ENCODE results near the gene DIP2A. TPM values are rescaled to one million over a fixed set of nuclear protein-coding genes. Genes with fewer than 3 reads are reported as not detected.

The DIP2A gene
- total and polyA plus RNA-seq, 4 donors = 15.5 to 71.4 (median 28.7) TPM

GRCh38 chr21:46472246-46472645 lies 13.6 kb downstream of the DIP2A start:
- Histone ChIP-seq H3K4me1 (ENCODE audit: control insufficient read depth in 5 of 5, insufficient read depth in 5 of 5, low read length in 5 of 5) (peaks cover 0 to 5% (median 0%) of the 10 kb centered on the region in 5 donors), H3K27ac (ENCODE audit: low read depth in 1 of 2, low read length in 1 of 2) (no peak overlapping the region), H3K27me3 (ENCODE audit: control insufficient read depth in 3 of 3, insufficient read depth in 3 of 3, low read length in 2 of 3) (no peaks in the 10 kb centered on the region), H3K9me3 (ENCODE audit: control insufficient read depth in 4 of 4, insufficient read depth in 3 of 4, low read length in 3 of 4) (no peaks in the 10 kb centered on the region), H3K9ac (ENCODE audit: insufficient read depth in 1 of 2, low read length in 2 of 2) (no peak overlapping the region), H3K4me3 (no peak overlapping the region), H3K36me3 (ENCODE audit: control insufficient read depth in 4 of 4, insufficient read depth in 4 of 4, low read length in 4 of 4) (peaks cover 0 to 5% (median 0%) of the 10 kb centered on the region in 4 donors)
- ATAC-seq (ENCODE audit: insufficient read depth, low FRiP score) (no peak), DNase-seq (no peak)
- no peak for TF ChIP-seq CTCF (IDR thresholded peaks at IDR 0.05; ENCODE audit: control extremely low read depth, extremely low read depth)
- 38 to 59% methylated on average over 6 of the region's 6 CpGs for WGBS, 2 donors

GRCh38 chr21:46474382-46474781 lies 15.7 kb downstream of the DIP2A start:
- ATAC-seq (ENCODE audit: insufficient read depth, low FRiP score) (no peak), DNase-seq (no peak)
- 92 to 97% methylated on average over 2 of the region's 2 CpGs for WGBS, 2 donors
- H3K36me3 ChIP-seq (ENCODE audit: control insufficient read depth in 4 of 4, insufficient read depth in 4 of 4, low read length in 4 of 4) = peaks cover 0 to 5% (median 2%) of the 10 kb centered on the region in 4 donors
- peaks cover 0 to 6% (median 0%) of the 10 kb centered on the region in 5 donors for H3K4me1 ChIP-seq (ENCODE audit: control insufficient read depth in 5 of 5, insufficient read depth in 5 of 5, low read length in 5 of 5)
- H3K4me3 ChIP-seq = no peak overlapping the region
- no peaks in the 10 kb centered on the region for H3K27me3 ChIP-seq (ENCODE audit: control insufficient read depth in 3 of 3, insufficient read depth in 3 of 3, low read length in 2 of 3)
- no peak for TF ChIP-seq CTCF (IDR thresholded peaks at IDR 0.05; ENCODE audit: control extremely low read depth, extremely low read depth)
- H3K9me3 ChIP-seq (ENCODE audit: control insufficient read depth in 4 of 4, insufficient read depth in 3 of 4, low read length in 3 of 4) = no peaks in the 10 kb centered on the region
- H3K9ac ChIP-seq (ENCODE audit: insufficient read depth in 1 of 2, low read length in 2 of 2) = no peak overlapping the region
- no peak overlapping the region for H3K27ac ChIP-seq (ENCODE audit: low read depth in 1 of 2, low read length in 1 of 2)

- no peak for DNase-seq
- peaks cover 0 to 6% (median 0%) of the 10 kb centered on the region in 5 donors for H3K4me1 ChIP-seq (ENCODE audit: control insufficient read depth in 5 of 5, insufficient read depth in 5 of 5, low read length in 5 of 5)
- H3K9ac ChIP-seq (ENCODE audit: insufficient read depth in 1 of 2, low read length in 2 of 2) = no peak overlapping the region
- peaks cover 0 to 5% (median 1%) of the 10 kb centered on the region in 4 donors for H3K36me3 ChIP-seq (ENCODE audit: control insufficient read depth in 4 of 4, insufficient read depth in 4 of 4, low read length in 4 of 4)
- ATAC-seq (ENCODE audit: insufficient read depth, low FRiP score) = no peak
- H3K27ac ChIP-seq (ENCODE audit: low read depth in 1 of 2, low read length in 1 of 2) = no peak overlapping the region
- WGBS, 2 donors = 86 to 93% methylated on average over 1 of the region's 1 CpG
- no peaks in the 10 kb centered on the region for H3K27me3 ChIP-seq (ENCODE audit: control insufficient read depth in 3 of 3, insufficient read depth in 3 of 3, low read length in 2 of 3)
- TF ChIP-seq CTCF (IDR thresholded peaks at IDR 0.05; ENCODE audit: control extremely low read depth, extremely low read depth) = no peak
- H3K4me3 ChIP-seq = no peak overlapping the region
- H3K9me3 ChIP-seq (ENCODE audit: control insufficient read depth in 4 of 4, insufficient read depth in 3 of 4, low read length in 3 of 4) = no peaks in the 10 kb centered on the region
Measured at GRCh38 chr21:46475296-46475695, 16.6 kb downstream of the DIP2A start.

GRCh38 chr21:46477765-46478164 lies 19.1 kb downstream of the DIP2A start:
- no peak for ATAC-seq (ENCODE audit: insufficient read depth, low FRiP score)
- Histone ChIP-seq H3K27ac (ENCODE audit: low read depth in 1 of 2, low read length in 1 of 2) (no peak overlapping the region), H3K9ac (ENCODE audit: insufficient read depth in 1 of 2, low read length in 2 of 2) (no peak overlapping the region), H3K27me3 (ENCODE audit: control insufficient read depth in 3 of 3, insufficient read depth in 3 of 3, low read length in 2 of 3) (no peaks in the 10 kb centered on the region), H3K4me3 (no peak overlapping the region), H3K9me3 (ENCODE audit: control insufficient read depth in 4 of 4, insufficient read depth in 3 of 4, low read length in 3 of 4) (no peaks in the 10 kb centered on the region), H3K4me1 (ENCODE audit: control insufficient read depth in 5 of 5, insufficient read depth in 5 of 5, low read length in 5 of 5) (peaks cover 0 to 11% (median 0%) of the 10 kb centered on the region in 5 donors), H3K36me3 (ENCODE audit: control insufficient read depth in 4 of 4, insufficient read depth in 4 of 4, low read length in 4 of 4) (peaks cover 0 to 9% (median 4%) of the 10 kb centered on the region in 4 donors)
- no peak for TF ChIP-seq CTCF (IDR thresholded peaks at IDR 0.05; ENCODE audit: control extremely low read depth, extremely low read depth)
- no peak for DNase-seq
- 86 to 94% methylated on average over 7 of the region's 7 CpGs for WGBS, 2 donors
